ENCODE measurements around the gene ITGB4. TPM values are rescaled to one million over a fixed set of nuclear protein-coding genes. Genes with fewer than 3 reads are reported as not detected.

Gene ITGB4
- total and polyA plus RNA-seq, 2 of the 13 experiments (the other 11 are each of a cell fraction or from before 2014, with no cell fraction given): 6.9 to 14.5 TPM

DNA sequence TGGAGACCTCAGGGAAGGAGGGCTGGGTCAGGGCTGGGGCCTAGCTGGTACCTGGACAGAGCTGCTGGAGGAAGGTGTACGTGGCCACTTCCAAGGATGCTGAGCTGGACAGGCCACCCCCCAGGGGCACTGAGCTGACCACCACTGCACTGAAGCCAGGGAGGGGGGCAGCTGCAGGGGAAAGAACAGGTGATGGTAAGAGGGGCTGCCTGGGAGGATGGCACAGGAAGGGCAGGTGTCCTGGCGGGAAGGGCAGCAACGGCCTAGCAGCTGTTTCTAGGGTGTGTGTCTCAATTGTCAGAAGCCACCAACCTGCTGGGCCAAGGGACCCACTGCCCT is 42.0 kb downstream of the ITGB4 start:
- in situ Hi-C loops (cut with HindIII; ENCODE audit: extremely low pct_ligation_motif_present, low pct_unique_long_range_greater_than_20kb): no loop called here
- ATAC-seq (no peak), DNase-seq (ENCODE audit: low spot score) (no peak), FAIRE-seq (no peak)
- H3K9ac ChIP-seq (ENCODE audit: insufficient read depth, low read depth, low read length): no peak overlapping the region
- peak overlapping the region; percentile 94; the same call in 1 of the 2 replicates for H3K4me2 ChIP-seq (ENCODE audit: low read depth, low read length)
- no peaks in the 10 kb centered on the region for H3K9me3 ChIP-seq (ENCODE audit: low read length)
- intact Hi-C loops (cut with micrococcal nuclease; ENCODE audit: unreplicated experiment): no loop called here
- H3K4me1 ChIP-seq (ENCODE audit: insufficient read depth, low read length): peaks cover 53% of the 10 kb centered on the region
- H3K27ac ChIP-seq (ENCODE audit: extremely low read length, insufficient read depth, low read length): no peak overlapping the region
- H2AFZ ChIP-seq (ENCODE audit: low read length): no peak overlapping the region
- ChIA-PET POLR2A (interaction anchor here (0.9 to 8.2 kb wide), 8 partner anchors 8 to 240 kb away, joined by 3 to 390 read pairs (median 13); partner anchors contain the start of genes UNK and WBP2), CTCF (ENCODE audit: low intra/inter-chr PET ratio, low total read pairs) (no interaction called here)
- H4K20me1 ChIP-seq (ENCODE audit: insufficient read depth, low read length): no peaks in the 10 kb centered on the region
- TF ChIP-seq ZNF280B (CRISPR knock-in tag; IDR thresholded peaks at IDR 0.05; ENCODE audit: borderline replicate concordance): no peak
- TF ChIP-seq ZNF501 (CRISPR knock-in tag; IDR thresholded peaks at IDR 0.05): no peak
- 0 out of 2 replicates have a peak, but pooled peaks have one; percentile 46 for TF ChIP-seq CHCHD3 (CRISPR knock-in tag; IDR thresholded peaks at IDR 0.05)
- TF ChIP-seq ZNF207 (IDR thresholded peaks at IDR 0.05; ENCODE audit: borderline replicate concordance): no peak
- TF ChIP-seq ZIK1 (CRISPR knock-in tag; IDR thresholded peaks at IDR 0.05; ENCODE audit: borderline replicate concordance, low read depth): no peak
- TF ChIP-seq, protein P1, sequence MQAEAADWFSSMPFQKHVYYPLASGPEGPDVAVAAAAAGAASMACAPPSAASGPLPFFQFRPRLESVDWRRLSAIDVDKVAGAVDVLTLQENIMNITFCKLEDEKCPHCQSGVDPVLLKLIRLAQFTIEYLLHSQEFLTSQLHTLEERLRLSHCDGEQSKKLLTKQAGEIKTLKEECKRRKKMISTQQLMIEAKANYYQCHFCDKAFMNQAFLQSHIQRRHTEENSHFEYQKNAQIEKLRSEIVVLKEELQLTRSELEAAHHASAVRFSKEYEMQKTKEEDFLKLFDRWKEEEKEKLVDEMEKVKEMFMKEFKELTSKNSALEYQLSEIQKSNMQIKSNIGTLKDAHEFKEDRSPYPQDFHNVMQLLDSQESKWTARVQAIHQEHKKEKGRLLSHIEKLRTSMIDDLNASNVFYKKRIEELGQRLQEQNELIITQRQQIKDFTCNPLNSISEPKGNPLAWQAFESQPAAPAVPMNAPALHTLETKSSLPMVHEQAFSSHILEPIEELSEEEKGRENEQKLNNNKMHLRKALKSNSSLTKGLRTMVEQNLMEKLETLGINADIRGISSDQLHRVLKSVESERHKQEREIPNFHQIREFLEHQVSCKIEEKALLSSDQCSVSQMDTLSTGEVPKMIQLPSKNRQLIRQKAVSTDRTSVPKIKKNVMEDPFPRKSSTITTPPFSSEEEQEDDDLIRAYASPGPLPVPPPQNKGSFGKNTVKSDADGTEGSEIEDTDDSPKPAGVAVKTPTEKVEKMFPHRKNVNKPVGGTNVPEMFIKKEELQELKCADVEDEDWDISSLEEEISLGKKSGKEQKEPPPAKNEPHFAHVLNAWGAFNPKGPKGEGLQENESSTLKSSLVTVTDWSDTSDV (CRISPR knock-in tag; IDR thresholded peaks at IDR 0.05): 0 out of 2 replicates have a peak, but pooled peaks have one; percentile 63
- peak; percentile 31; the same call in 1 of the 2 replicates for TF ChIP-seq SP4 (CRISPR knock-in tag; IDR thresholded peaks at IDR 0.05)
- no peak for TF ChIP-seq KMT2A (CRISPR knock-in tag; IDR thresholded peaks at IDR 0.05)
- no peak for TF ChIP-seq MAFG (CRISPR knock-in tag; IDR thresholded peaks at IDR 0.05)
- no peak for TF ChIP-seq ZFY (CRISPR knock-in tag; IDR thresholded peaks at IDR 0.05)
- TF ChIP-seq TARDBP (CRISPR knock-in tag; IDR thresholded peaks at IDR 0.05): no peak
- WGBS (ENCODE audit: low lambda C conversion rate): 94% methylated on average over 3 of the region's 3 CpGs
- no peaks in the 10 kb centered on the region for H3K36me3 ChIP-seq (replicated peaks in 1 of 2; ENCODE audit: control insufficient read depth in 1 of 2, insufficient read depth in 2 of 2, low read length in 2 of 2)
- no peaks in the 10 kb centered on the region for H3K27me3 ChIP-seq (ENCODE audit: control insufficient read depth in 1 of 2, insufficient read depth in 2 of 2, low read length in 2 of 2)
- no peaks in the 10 kb centered on the region for H3K79me2 ChIP-seq (ENCODE audit: insufficient read depth, low read length)
- H3K4me3 ChIP-seq (replicated peaks in 1 of 3; ENCODE audit: insufficient read depth in 1 of 3, low read depth in 2 of 3, low read length in 3 of 3): 0 out of 6 replicates have a peak overlapping the region, but pooled peaks of 1 of the 3 experiments have one; percentile 87
- BruUV-seq (replicated peaks): no TSS peak
